ENCODE measurements around the gene RETREG1.

RETREG1 gene

GRCh38 chr5:16644301-16644889, 27.6 kb upstream of the RETREG1 start:
- Histone ChIP-seq H3K36me3 (no peaks in the 10 kb centered on the region), H3K27ac (no peak overlapping the region), H3K4me3 (ENCODE audit: low read depth, low read length) (no peak overlapping the region), H3K9me3 (ENCODE audit: severe bottlenecking) (peaks cover 7% of the 10 kb centered on the region), H3K27me3 (ENCODE audit: insufficient read depth, low read depth, severe bottlenecking) (no peaks in the 10 kb centered on the region)
- no peak for TF ChIP-seq CTCF (IDR thresholded peaks at IDR 0.05; ENCODE audit: low read depth, low read length)
- DNase-seq, result no peak

- Histone ChIP-seq H3K27me3 (ENCODE audit: insufficient read depth, low read depth, severe bottlenecking) (no peaks in the 10 kb centered on the region), H3K36me3 (no peaks in the 10 kb centered on the region), H3K9me3 (ENCODE audit: severe bottlenecking) (no peaks in the 10 kb centered on the region), H3K27ac (no peak overlapping the region), H3K4me3 (ENCODE audit: low read depth, low read length) (no peak overlapping the region)
- TF ChIP-seq CTCF (IDR thresholded peaks at IDR 0.05; ENCODE audit: low read depth, low read length), result no peak
- DNase-seq, result no peak
These were observed 26.1 kb upstream of the RETREG1 start for GRCh38 chr5:16642867-16643266.

GRCh38 chr5:16639206-16639605, 22.4 kb upstream of the RETREG1 start:
- Histone ChIP-seq H3K9me3 (ENCODE audit: severe bottlenecking) (no peaks in the 10 kb centered on the region), H3K36me3 (no peaks in the 10 kb centered on the region), H3K27ac (no peak overlapping the region), H3K27me3 (ENCODE audit: insufficient read depth, low read depth, severe bottlenecking) (no peaks in the 10 kb centered on the region), H3K4me3 (ENCODE audit: low read depth, low read length) (no peak overlapping the region)
- TF ChIP-seq CTCF (IDR thresholded peaks at IDR 0.05; ENCODE audit: low read depth, low read length), result no peak
- no peak for DNase-seq

- Histone ChIP-seq H3K36me3 (no peaks in the 10 kb centered on the region), H3K27ac (no peak overlapping the region), H3K9me3 (ENCODE audit: severe bottlenecking) (no peaks in the 10 kb centered on the region), H3K4me3 (ENCODE audit: low read depth, low read length) (no peak overlapping the region), H3K27me3 (ENCODE audit: insufficient read depth, low read depth, severe bottlenecking) (no peaks in the 10 kb centered on the region)
- peak; percentile 36 for DNase-seq
- TF ChIP-seq CTCF (IDR thresholded peaks at IDR 0.05; ENCODE audit: low read depth, low read length), result no peak
These were observed 11.6 kb upstream of the RETREG1 start for GRCh38 chr5:16628376-16628775.

- no peak for DNase-seq
- Histone ChIP-seq H3K27ac (no peak overlapping the region), H3K9me3 (ENCODE audit: severe bottlenecking) (no peaks in the 10 kb centered on the region), H3K4me3 (ENCODE audit: low read depth, low read length) (no peak overlapping the region), H3K36me3 (no peaks in the 10 kb centered on the region), H3K27me3 (ENCODE audit: insufficient read depth, low read depth, severe bottlenecking) (no peaks in the 10 kb centered on the region)
- TF ChIP-seq CTCF (IDR thresholded peaks at IDR 0.05; ENCODE audit: low read depth, low read length), result no peak
These were observed 10.0 kb upstream of the RETREG1 start for GRCh38 chr5:16626696-16627264.

GRCh38 chr5:16625096-16625495, 8.3 kb upstream of the RETREG1 start:
- H3K36me3 ChIP-seq, result no peaks in the 10 kb centered on the region
- no peaks in the 10 kb centered on the region for H3K27me3 ChIP-seq (ENCODE audit: insufficient read depth, low read depth, severe bottlenecking)
- H3K9me3 ChIP-seq (ENCODE audit: severe bottlenecking), result no peaks in the 10 kb centered on the region
- no peak overlapping the region for H3K27ac ChIP-seq
- TF ChIP-seq CTCF (IDR thresholded peaks at IDR 0.05; ENCODE audit: low read depth, low read length), result no peak
- no peak for DNase-seq
- H3K4me3 ChIP-seq (ENCODE audit: low read depth, low read length), result no peak overlapping the region

Measured in WERI-Rb-1 (cell line).